Midbrain (tissue), 1 donor: ENCODE data around the gene GDF11.
A peak's percentile ranks its signal among the peaks of the same experiment; 100 is the strongest.

Experiments
- DNase-seq: peaks from one replicate; lab custom pipeline; 2025; lab: John Stamatoyannopoulos, UW

The GDF11 gene

GRCh38 chr12:55742719-55743405 lies at the start of gene GDF11:
Gene GDF11 (plus strand): TSS chr12:55743122. CDS start chr12:55743317, 195 bp downstream.
- DNase-seq = peak; percentile 85

DNA sequence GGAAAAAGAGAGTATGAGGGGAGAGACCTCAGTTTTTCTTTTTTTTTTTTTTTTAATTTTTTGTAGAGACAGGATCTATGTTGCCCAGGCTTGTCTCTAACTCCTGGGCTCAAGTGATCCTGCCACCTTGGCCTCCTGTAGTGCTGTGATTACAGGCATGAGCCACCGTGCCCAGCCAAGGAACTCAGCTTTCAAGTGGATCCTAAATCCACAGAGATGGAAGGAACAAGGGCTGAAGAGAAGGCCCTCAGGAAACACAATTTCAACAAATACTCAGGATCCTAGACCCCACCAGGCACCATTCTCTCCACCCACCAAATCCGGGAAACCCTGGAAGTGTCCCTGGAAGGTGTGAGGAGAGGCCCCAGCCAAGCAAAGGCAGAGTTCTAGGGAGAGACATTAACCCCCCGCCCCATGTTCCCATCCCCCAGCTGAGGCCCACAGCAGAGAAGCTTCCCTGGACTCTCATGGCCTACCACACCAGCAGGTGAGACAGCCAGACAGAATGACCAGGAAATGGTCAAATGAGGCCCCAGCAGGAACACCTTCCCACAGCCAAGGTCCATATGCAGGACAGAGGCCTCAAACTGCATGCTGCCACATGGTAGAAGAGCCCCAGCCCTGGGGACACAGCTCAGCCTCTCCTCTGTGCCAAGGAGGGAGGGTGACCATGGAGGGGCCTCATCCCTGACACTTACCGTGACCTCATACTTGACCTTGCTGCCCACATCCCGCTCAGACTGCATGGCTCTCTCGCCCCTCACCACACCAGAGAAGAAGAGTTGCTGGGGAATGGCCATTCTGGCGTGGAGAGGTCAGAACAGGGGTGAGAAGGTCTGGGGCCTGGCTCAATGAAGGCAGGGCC lies 49.4 kb upstream of the GDF11 start:
- DNase-seq = no peak

GRCh38 chr12:55694188-55694515 lies 48.8 kb upstream of the GDF11 start:
- DNase-seq = no peak

DNA sequence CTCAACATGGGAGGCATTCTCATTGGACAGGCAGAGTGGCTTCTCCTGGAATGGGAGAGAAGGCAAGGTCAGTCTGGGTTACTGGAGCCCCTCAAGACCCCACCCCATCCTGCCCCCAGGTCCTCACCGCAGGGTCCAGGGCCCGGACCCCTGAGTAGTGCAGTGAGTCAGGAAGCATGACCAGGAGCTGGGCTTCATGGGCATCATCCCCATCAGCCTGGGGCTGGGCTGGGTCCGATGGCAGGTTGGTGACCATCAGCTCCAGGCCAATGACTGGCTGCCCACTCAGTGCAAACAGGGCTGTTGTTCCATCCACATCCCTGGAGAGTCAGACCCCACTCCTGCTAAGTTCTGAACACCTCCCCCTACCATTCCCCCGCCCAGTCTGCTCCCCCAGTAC lies 48.3 kb upstream of the GDF11 start:
- DNase-seq = no peak

GRCh38 chr12:55695349-55695748 lies 47.6 kb upstream of the GDF11 start:
- DNase-seq = no peak

- DNase-seq = no peak
Measured at GRCh38 chr12:55696141-55696540, 46.8 kb upstream of the GDF11 start.

DNA sequence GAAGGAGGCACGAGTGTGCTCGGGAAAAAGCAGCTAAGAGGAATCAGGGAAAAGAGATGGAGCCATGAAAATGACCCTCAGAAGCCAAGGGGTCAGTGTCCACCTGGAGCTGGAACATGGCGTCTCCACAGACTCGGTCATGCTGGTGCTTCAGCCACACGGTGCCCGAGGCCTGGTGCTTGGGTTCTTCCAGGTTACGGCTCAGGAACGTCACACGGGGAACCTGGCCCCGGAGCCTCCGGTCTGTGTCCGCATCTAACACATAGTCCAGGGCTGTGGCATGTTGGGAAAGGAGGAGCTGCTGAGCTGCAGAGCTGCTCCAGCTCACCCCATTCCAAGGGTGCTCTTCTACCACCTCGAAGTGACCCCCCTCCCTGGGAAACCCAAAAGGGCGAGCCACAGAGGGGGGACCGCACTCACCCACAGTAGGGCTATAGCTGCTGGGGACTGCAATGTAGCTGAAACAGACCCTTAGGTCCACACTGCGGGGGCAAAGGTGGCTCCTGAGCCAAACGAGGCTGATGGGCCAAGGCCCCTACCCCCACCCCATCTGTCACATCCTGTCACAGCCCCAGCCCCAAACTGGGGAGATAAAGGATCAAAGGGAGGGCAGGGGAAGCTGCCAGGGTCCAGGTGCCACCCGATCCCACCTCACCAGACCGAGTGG lies 46.0 kb upstream of the GDF11 start:
- DNase-seq = no peak

GRCh38 chr12:55697686-55698085 lies 45.2 kb upstream of the GDF11 start:
- DNase-seq = no peak

- no peak for DNase-seq
Measured at GRCh38 chr12:55698241-55698955, 44.5 kb upstream of the GDF11 start.

DNA sequence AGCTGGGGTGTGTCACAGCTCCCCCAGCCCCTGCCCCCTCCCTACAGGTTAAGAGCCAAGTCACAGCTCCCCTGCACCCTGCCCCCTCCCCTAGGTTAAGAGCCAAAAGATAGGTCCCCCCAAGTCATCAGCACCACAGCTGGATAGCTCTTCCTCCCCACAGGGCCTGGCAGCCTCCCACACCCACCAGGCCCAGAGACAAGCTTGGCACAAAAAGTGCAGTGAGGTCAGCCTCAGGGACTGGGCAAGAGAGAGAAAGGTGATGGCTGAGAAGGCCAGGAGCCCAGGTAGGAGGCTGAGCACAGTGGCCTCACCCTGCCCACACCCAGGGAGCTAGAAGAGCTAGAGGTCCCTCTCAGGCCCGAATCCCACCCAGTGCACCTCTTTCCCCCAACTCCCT lies 44.0 kb upstream of the GDF11 start:
- DNase-seq = no peak

- DNase-seq = no peak
Measured at GRCh38 chr12:55699471-55700055, 43.4 kb upstream of the GDF11 start.

- DNase-seq = no peak
Measured at GRCh38 chr12:55700255-55701018, 42.5 kb upstream of the GDF11 start.

DNA sequence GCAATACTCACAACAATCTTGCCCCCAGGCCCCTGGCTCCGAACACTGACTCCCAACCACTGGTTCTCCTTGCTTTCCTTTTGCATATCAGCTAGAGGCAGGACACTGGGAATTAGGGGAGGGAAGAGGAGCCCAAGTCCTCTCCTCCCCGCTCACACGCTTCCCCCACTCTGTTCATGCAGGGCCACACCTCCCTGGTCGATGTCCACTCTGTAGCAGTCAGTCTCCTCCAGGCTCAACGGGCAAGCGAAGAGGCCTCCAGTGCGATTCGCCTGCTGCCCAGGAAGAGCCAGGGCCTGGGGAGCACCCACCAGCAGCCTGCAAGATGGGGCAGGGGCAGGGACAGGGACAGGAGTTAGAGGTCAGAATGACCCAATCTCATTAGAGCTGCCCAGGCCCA lies 40.1 kb upstream of the GDF11 start:
- no peak for DNase-seq

GRCh38 chr12:55703288-55703687 lies 39.6 kb upstream of the GDF11 start:
- DNase-seq = peak; percentile 40

- DNase-seq = peak; percentile 30
Measured at GRCh38 chr12:55703901-55704761, 38.8 kb upstream of the GDF11 start.

GRCh38 chr12:55704824-55705718 lies 37.9 kb upstream of the GDF11 start:
- no peak for DNase-seq

DNA sequence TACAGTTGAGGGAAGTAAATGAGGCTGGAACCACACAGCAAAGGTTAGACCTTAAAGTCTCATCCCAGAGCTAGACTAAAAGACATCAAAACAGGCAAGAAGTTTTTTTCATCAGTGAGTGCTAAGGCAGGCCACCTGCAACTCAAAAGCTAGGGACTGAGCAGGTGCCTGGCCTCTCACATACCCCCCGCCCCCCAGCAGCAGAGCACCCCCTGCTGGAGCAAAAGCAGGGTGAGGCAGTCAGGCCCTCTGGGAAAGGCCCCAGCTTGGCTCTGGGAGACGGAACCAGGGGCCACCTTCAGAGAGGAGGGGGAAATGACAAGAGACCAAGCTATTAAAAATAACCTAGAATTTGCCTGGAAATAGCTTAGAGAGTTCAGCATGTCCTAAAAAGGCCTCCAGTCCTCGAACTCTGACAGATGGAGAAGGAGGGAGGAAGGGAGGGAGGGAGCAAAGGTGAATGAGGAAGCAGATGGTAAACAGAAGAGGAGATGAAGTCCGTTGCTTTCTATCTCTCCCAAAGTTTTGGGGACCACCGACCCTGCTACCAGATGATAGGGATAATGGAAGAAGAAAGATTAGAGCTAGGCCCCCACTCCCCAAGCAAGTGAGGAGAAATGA lies 37.0 kb upstream of the GDF11 start:
- no peak for DNase-seq

DNA sequence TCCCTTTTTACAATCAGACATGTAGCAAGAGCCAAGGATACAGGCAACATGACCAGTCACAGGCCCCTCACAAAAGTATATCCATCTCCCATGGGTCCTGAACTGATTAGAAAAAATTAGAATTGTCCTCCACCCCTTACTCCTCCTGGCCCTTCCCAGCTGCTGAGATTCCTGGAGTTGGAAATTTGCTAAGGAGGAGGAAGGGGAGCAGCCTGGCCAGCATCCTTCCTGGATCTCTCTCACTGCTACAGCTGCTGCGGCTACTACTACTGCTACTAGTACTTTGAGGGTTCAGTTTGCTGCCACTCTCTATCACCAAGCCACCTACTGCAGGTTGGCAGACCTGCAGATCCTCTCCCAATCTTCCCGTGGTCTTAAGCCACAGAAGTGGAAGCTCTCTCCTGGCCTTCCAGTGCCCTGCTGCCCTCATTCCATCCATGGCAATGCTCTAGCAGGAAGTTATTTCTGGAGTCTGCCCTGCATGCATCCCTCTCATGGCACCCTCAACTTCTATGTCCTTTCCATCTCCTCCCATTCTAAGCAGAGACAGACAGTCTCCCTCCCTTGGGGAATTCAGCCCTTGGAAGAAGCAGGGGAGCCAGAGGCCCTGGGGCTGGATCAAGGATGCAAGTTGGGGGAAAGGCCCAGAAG lies 36.2 kb upstream of the GDF11 start:
- no peak for DNase-seq
